ENCODE data around the gene COL4A2. TPM values are rescaled to one million over a fixed set of nuclear protein-coding genes. Genes with fewer than 3 reads are reported as not detected.

COL4A2 gene
- total RNA-seq, 1 donor from 2014 or later, result 511 TPM

DNA sequence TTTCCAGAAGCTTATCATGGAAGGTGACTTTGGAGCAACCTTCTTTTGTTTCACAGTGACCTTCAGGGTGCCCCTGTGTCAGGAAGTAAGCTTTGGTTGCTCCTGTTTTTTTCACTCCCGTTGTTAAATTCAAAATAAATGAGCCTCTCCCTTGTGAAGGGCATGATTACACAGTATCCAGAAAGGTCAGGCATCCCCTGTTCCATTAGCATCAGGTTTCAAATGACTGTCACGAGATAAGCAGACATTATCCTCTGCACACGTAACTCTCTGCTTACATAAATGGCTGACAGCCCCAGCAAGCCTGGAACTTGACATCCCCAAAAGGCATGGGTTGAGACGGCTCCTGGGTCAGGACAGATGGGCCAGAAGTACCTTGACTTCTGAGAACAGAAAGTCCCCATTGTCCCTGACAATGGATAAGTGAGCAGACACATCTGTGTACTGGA is 202.4 kb downstream of the COL4A2 start:
- Histone ChIP-seq H3K4me3 (ENCODE audit: low read length in 3 of 3) (no peak overlapping the region), H3K36me3 (ENCODE audit: control insufficient read depth in 3 of 3, insufficient read depth in 3 of 3, low read length in 3 of 3) (peaks cover 15 to 46% (median 31%) of the 10 kb centered on the region in 3 donors), H3K27me3 (ENCODE audit: control insufficient read depth in 3 of 3, insufficient read depth in 3 of 3, low read length in 3 of 3) (no peaks in the 10 kb centered on the region), H3K9me3 (ENCODE audit: control insufficient read depth in 3 of 3, low read length in 3 of 3) (no peaks in the 10 kb centered on the region), H3K9ac (ENCODE audit: low read depth in 1 of 3, low read length in 3 of 3) (peak overlapping the region in 1 of 3 donors; percentile 42), H3K4me1 (ENCODE audit: control insufficient read depth in 3 of 3, insufficient read depth in 3 of 3, low read length in 3 of 3) (peaks cover 18 to 32% (median 26%) of the 10 kb centered on the region in 3 donors), H3K27ac (ENCODE audit: low read depth, low read length) (no peak overlapping the region)

DNA sequence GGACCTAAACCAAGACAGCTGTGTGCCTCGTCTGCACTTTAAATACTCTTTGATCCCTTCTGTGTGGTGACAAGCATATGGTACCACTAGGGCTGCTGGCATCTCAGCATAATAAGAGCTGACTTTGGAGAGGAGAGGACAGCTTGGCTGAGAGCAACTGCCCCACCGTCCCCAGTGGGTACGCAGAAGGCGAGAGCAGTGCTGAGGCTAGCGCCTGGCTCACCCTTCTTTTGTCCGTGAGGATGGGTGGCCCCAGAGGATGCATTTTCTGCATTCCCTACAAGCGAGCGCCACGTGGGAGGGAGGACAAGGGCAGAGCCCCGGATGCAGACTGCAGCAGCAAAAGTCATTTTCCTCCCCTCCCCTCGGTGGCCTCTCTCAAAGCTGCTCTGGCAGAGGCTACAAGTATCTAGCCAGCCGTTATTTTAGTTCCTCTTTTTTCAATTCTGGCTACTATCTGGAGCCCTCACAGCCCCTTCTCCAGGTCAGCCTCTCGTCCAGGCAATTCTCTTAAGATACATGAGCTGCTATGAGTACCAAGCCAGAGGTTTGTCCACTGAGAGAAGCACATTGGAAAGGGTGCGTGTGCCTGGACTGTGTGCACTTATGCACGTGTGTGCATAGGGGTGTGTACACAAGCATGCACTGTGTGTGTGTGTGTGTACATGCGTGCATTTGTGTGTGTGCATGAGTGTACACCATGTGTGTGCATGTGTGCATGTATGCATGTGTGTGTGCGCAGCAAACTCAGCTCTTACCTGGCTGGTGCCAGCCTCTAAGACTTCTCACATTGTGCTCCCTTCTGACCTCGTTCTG is 203.1 kb downstream of the COL4A2 start:
- no peaks in the 10 kb centered on the region for H3K27me3 ChIP-seq (ENCODE audit: control insufficient read depth in 3 of 3, insufficient read depth in 3 of 3, low read length in 3 of 3)
- no peak overlapping the region for H3K27ac ChIP-seq (ENCODE audit: low read depth, low read length)
- H3K9me3 ChIP-seq (ENCODE audit: control insufficient read depth in 3 of 3, low read length in 3 of 3), result no peaks in the 10 kb centered on the region
- H3K9ac ChIP-seq (ENCODE audit: low read depth in 1 of 3, low read length in 3 of 3), result peak overlapping the region in 1 of 3 donors; percentile 42
- no peak overlapping the region for H3K4me3 ChIP-seq (ENCODE audit: low read length in 3 of 3)
- H3K4me1 ChIP-seq (ENCODE audit: control insufficient read depth in 3 of 3, insufficient read depth in 3 of 3, low read length in 3 of 3), result peaks cover 18 to 32% (median 26%) of the 10 kb centered on the region in 3 donors
- peaks cover 15 to 46% (median 31%) of the 10 kb centered on the region in 3 donors for H3K36me3 ChIP-seq (ENCODE audit: control insufficient read depth in 3 of 3, insufficient read depth in 3 of 3, low read length in 3 of 3)

DNA sequence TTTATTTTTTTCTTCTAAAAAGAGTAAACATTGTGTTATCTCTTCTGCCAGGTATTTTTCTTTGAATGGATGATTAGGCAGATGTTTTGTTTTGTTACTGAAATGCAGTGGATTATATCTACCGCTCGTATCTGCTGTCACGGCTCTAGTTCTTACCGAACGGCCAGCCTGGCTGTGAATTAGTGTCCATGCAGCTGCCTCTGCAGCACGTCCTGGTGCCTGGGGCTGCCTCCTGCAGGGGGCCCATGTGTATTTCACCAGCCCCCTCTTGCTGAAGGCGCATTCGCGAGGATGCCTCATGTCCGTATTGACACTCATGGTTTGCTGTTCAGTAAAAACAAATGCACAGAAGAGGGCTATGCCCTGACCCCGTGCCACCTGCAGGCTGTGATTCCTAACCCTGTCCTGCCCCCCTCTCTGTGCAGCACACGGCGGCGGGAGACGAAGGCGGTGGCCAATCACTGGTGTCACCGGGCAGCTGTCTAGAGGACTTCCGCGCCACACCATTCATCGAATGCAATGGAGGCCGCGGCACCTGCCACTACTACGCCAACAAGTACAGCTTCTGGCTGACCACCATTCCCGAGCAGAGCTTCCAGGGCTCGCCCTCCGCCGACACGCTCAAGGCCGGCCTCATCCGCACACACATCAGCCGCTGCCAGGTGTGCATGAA is 204.6 kb downstream of the COL4A2 start:
- no peaks in the 10 kb centered on the region for H3K9me3 ChIP-seq (ENCODE audit: control insufficient read depth in 3 of 3, low read length in 3 of 3)
- peaks cover 15 to 42% (median 27%) of the 10 kb centered on the region in 3 donors for H3K36me3 ChIP-seq (ENCODE audit: control insufficient read depth in 3 of 3, insufficient read depth in 3 of 3, low read length in 3 of 3)
- no peaks in the 10 kb centered on the region for H3K27me3 ChIP-seq (ENCODE audit: control insufficient read depth in 3 of 3, insufficient read depth in 3 of 3, low read length in 3 of 3)
- H3K27ac ChIP-seq (ENCODE audit: low read depth, low read length), result no peak overlapping the region
- peaks cover 17 to 28% (median 25%) of the 10 kb centered on the region in 3 donors for H3K4me1 ChIP-seq (ENCODE audit: control insufficient read depth in 3 of 3, insufficient read depth in 3 of 3, low read length in 3 of 3)
- no peak overlapping the region for H3K4me3 ChIP-seq (ENCODE audit: low read length in 3 of 3)
- no peak overlapping the region for H3K9ac ChIP-seq (ENCODE audit: low read depth in 1 of 3, low read length in 3 of 3)

DNA sequence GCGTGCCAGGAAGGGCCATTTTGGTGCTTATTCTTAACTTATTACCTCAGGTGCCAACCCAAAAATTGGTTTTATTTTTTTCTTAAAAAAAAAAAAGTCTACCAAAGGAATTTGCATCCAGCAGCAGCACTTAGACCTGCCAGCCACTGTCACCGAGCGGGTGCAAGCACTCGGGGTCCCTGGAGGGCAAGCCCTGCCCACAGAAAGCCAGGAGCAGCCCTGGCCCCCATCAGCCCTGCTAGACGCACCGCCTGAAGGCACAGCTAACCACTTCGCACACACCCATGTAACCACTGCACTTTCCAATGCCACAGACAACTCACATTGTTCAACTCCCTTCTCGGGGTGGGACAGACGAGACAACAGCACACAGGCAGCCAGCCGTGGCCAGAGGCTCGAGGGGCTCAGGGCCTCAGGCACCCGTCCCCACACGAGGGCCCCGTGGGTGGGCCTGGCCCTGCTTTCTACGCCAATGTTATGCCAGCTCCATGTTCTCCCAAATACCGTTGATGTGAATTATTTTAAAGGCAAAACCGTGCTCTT is 205.2 kb downstream of the COL4A2 start:
- peaks cover 15 to 40% (median 27%) of the 10 kb centered on the region in 3 donors for H3K36me3 ChIP-seq (ENCODE audit: control insufficient read depth in 3 of 3, insufficient read depth in 3 of 3, low read length in 3 of 3)
- H3K4me1 ChIP-seq (ENCODE audit: control insufficient read depth in 3 of 3, insufficient read depth in 3 of 3, low read length in 3 of 3), result peaks cover 11 to 22% (median 19%) of the 10 kb centered on the region in 3 donors
- H3K9ac ChIP-seq (ENCODE audit: low read depth in 1 of 3, low read length in 3 of 3), result no peak overlapping the region

DNA sequence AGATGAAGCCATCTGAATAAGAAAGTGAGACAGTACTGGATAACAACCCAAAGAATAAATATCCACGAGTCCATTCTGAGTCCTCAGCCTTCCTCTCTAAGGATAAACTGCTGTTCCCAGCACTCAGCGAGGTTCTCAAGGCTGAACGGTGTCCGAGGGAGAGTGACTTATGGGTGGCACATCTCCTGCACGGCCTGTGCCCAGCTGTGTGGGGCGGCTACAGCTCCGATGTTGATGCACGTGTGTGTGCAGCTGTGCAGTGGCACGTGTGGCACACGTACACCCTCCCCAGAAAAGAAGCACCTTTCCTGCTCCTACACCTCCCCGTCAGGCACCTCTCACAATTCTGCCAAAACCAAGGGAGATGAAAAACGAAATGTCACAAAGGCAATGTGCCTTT is 209.4 kb downstream of the COL4A2 start:
- Histone ChIP-seq H3K27me3 (ENCODE audit: control insufficient read depth in 3 of 3, insufficient read depth in 3 of 3, low read length in 3 of 3) (no peaks in the 10 kb centered on the region), H3K4me1 (ENCODE audit: control insufficient read depth in 3 of 3, insufficient read depth in 3 of 3, low read length in 3 of 3) (peaks cover 5 to 31% (median 19%) of the 10 kb centered on the region in 3 donors), H3K9ac (ENCODE audit: low read depth in 1 of 3, low read length in 3 of 3) (no peak overlapping the region), H3K4me3 (ENCODE audit: low read length in 3 of 3) (no peak overlapping the region), H3K36me3 (ENCODE audit: control insufficient read depth in 3 of 3, insufficient read depth in 3 of 3, low read length in 3 of 3) (peaks cover 13 to 15% (median 14%) of the 10 kb centered on the region in 3 donors), H3K9me3 (ENCODE audit: control insufficient read depth in 3 of 3, low read length in 3 of 3) (no peaks in the 10 kb centered on the region), H3K27ac (ENCODE audit: low read depth, low read length) (no peak overlapping the region)

More for the DNA sequence above, 205.2 kb downstream of the COL4A2 start:
- Histone ChIP-seq H3K27ac (ENCODE audit: low read depth, low read length) (no peak overlapping the region), H3K27me3 (ENCODE audit: control insufficient read depth in 3 of 3, insufficient read depth in 3 of 3, low read length in 3 of 3) (no peaks in the 10 kb centered on the region), H3K9me3 (ENCODE audit: control insufficient read depth in 3 of 3, low read length in 3 of 3) (no peaks in the 10 kb centered on the region), H3K4me3 (ENCODE audit: low read length in 3 of 3) (no peak overlapping the region)

DNA sequence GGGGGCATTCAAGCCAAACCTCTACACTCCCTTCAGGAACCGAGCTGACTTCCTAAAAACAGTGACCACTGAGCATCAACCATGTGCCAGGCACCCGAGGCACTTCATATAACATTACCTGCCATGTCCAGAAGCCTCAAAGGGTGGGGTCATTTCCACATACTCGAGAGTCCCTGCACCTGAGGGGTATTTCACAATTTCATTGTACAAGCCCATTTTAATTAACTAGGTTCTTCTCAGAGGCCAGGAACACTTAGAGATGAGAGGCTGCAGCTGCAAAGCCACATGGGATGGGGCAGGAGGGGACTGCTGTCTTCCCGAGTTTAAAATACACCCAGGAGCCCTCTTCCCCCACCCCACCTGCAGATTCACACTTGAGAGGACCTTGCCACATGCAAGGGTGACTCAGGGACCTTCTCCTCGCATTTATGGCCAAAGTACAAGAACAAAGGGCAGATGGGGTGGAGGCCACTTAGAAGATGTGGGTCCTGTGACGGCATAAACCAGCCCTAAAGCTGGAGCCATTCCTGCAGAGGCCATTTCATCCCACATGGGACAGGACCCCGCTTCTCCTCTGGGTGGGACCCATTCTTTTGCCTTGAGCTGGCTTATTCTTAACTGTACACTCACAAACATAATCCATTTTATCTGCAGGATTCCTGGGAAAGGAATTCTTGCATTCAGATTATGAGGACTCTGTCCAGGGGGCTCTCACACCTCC is 210.6 kb downstream of the COL4A2 start:
- H3K36me3 ChIP-seq (ENCODE audit: control insufficient read depth in 3 of 3, insufficient read depth in 3 of 3, low read length in 3 of 3), result peaks cover 5 to 7% (median 6%) of the 10 kb centered on the region in 3 donors
- H3K27ac ChIP-seq (ENCODE audit: low read depth, low read length), result no peak overlapping the region
- H3K9me3 ChIP-seq (ENCODE audit: control insufficient read depth in 3 of 3, low read length in 3 of 3), result no peaks in the 10 kb centered on the region
- H3K9ac ChIP-seq (ENCODE audit: low read depth in 1 of 3, low read length in 3 of 3), result no peak overlapping the region
- peaks cover 5 to 33% (median 20%) of the 10 kb centered on the region in 3 donors for H3K4me1 ChIP-seq (ENCODE audit: control insufficient read depth in 3 of 3, insufficient read depth in 3 of 3, low read length in 3 of 3)
- H3K27me3 ChIP-seq (ENCODE audit: control insufficient read depth in 3 of 3, insufficient read depth in 3 of 3, low read length in 3 of 3), result no peaks in the 10 kb centered on the region
- no peak overlapping the region for H3K4me3 ChIP-seq (ENCODE audit: low read length in 3 of 3)

DNA sequence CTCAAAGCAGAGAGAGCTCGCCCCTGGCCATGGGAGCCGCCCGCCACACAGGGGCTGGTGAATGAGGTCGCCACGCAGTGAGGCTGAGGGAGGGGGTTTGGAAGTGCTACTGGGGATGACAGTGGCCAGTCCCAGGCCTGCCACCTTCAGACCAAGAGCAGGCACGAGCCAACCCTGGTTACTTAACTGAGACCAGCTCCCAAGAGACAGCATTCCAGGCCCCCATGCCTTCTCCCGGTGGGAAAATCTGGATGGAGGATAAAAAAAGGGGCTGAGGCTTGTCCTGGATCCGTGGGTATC is 211.1 kb downstream of the COL4A2 start:
- Histone ChIP-seq H3K4me3 (ENCODE audit: low read length in 3 of 3) (no peak overlapping the region), H3K9me3 (ENCODE audit: control insufficient read depth in 3 of 3, low read length in 3 of 3) (no peaks in the 10 kb centered on the region), H3K9ac (ENCODE audit: low read depth in 1 of 3, low read length in 3 of 3) (no peak overlapping the region), H3K4me1 (ENCODE audit: control insufficient read depth in 3 of 3, insufficient read depth in 3 of 3, low read length in 3 of 3) (peaks cover 5 to 33% (median 21%) of the 10 kb centered on the region in 3 donors), H3K27me3 (ENCODE audit: control insufficient read depth in 3 of 3, insufficient read depth in 3 of 3, low read length in 3 of 3) (no peaks in the 10 kb centered on the region), H3K36me3 (ENCODE audit: control insufficient read depth in 3 of 3, insufficient read depth in 3 of 3, low read length in 3 of 3) (peaks cover 4 to 7% (median 4%) of the 10 kb centered on the region in 3 donors), H3K27ac (ENCODE audit: low read depth, low read length) (no peak overlapping the region)

- Histone ChIP-seq H3K9ac (ENCODE audit: low read depth in 1 of 3, low read length in 3 of 3) (no peak overlapping the region), H3K27me3 (ENCODE audit: control insufficient read depth in 3 of 3, insufficient read depth in 3 of 3, low read length in 3 of 3) (no peaks in the 10 kb centered on the region), H3K9me3 (ENCODE audit: control insufficient read depth in 3 of 3, low read length in 3 of 3) (no peaks in the 10 kb centered on the region), H3K27ac (ENCODE audit: low read depth, low read length) (no peak overlapping the region), H3K36me3 (ENCODE audit: control insufficient read depth in 3 of 3, insufficient read depth in 3 of 3, low read length in 3 of 3) (peaks cover 4 to 11% (median 7%) of the 10 kb centered on the region in 3 donors), H3K4me3 (ENCODE audit: low read length in 3 of 3) (no peak overlapping the region), H3K4me1 (ENCODE audit: control insufficient read depth in 3 of 3, insufficient read depth in 3 of 3, low read length in 3 of 3) (peaks cover 5 to 36% (median 25%) of the 10 kb centered on the region in 3 donors)
Measured at GRCh38 chr13:110518571-110518970, 211.5 kb downstream of the COL4A2 start.

- H3K27ac ChIP-seq (ENCODE audit: low read depth, low read length), result no peak overlapping the region
- no peak overlapping the region for H3K9ac ChIP-seq (ENCODE audit: low read depth in 1 of 3, low read length in 3 of 3)
- H3K4me1 ChIP-seq (ENCODE audit: control insufficient read depth in 3 of 3, insufficient read depth in 3 of 3, low read length in 3 of 3), result peaks cover 7 to 41% (median 29%) of the 10 kb centered on the region in 3 donors
- no peaks in the 10 kb centered on the region for H3K9me3 ChIP-seq (ENCODE audit: control insufficient read depth in 3 of 3, low read length in 3 of 3)
- peaks cover under 1 to 9% (median 7%) of the 10 kb centered on the region in 3 donors for H3K36me3 ChIP-seq (ENCODE audit: control insufficient read depth in 3 of 3, insufficient read depth in 3 of 3, low read length in 3 of 3)
- no peaks in the 10 kb centered on the region for H3K27me3 ChIP-seq (ENCODE audit: control insufficient read depth in 3 of 3, insufficient read depth in 3 of 3, low read length in 3 of 3)
- no peak overlapping the region for H3K4me3 ChIP-seq (ENCODE audit: low read length in 3 of 3)
Measured at GRCh38 chr13:110519046-110519445, 212.0 kb downstream of the COL4A2 start.

Measured in skeletal muscle tissue (tissue), 4 donors.